Measurements from ENCODE around the gene SYTL1.

Gene SYTL1

DNA sequence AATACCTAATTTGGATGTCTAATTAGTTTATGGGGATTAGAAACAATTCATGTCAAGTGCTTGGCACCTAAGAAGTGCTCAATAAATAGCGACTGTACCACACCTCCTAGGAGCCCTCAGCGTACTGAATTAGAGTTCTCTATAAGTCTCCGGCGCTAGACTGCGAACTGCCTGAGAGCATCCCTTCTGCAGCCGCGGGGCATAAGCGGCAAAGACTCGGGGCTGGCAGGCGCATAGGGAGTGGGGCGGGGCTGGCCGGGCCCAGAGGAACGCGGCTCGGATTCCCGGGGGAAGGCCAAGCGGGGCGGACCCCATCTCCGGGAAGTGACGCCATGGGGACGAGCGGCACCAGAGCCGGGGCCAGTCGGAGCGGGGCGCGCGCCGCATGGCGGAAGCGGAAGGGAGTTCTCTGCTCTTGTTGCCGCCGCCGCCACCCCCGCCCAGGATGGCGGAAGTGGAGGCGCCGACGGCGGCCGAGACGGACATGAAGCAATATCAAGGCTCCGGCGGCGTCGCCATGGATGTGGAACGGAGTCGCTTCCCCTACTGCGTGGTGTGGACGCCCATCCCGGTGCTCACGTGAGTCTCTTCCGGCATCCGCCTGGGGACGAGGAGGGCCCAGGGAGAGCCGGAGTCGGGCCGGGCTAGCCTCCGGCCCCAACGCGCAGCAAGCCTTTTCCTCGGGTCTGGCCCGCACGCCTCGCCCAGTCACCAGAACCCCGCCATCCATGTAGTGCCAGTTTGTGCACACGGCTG is 19.8 kb upstream of the SYTL1 start, which contains the start of gene TMEM222:
Gene TMEM222 (plus strand): TSS at position 351 of the 756 bp plus-strand sequence. CDS start 35 bp downstream, at position 386.
- TF ChIP-seq, protein P1, sequence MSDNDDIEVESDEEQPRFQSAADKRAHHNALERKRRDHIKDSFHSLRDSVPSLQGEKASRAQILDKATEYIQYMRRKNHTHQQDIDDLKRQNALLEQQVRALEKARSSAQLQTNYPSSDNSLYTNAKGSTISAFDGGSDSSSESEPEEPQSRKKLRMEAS (IDR thresholded peaks at IDR 0.05; ENCODE audit: low read depth, low read length) = peak; percentile 91
- TF ChIP-seq, protein P2, sequence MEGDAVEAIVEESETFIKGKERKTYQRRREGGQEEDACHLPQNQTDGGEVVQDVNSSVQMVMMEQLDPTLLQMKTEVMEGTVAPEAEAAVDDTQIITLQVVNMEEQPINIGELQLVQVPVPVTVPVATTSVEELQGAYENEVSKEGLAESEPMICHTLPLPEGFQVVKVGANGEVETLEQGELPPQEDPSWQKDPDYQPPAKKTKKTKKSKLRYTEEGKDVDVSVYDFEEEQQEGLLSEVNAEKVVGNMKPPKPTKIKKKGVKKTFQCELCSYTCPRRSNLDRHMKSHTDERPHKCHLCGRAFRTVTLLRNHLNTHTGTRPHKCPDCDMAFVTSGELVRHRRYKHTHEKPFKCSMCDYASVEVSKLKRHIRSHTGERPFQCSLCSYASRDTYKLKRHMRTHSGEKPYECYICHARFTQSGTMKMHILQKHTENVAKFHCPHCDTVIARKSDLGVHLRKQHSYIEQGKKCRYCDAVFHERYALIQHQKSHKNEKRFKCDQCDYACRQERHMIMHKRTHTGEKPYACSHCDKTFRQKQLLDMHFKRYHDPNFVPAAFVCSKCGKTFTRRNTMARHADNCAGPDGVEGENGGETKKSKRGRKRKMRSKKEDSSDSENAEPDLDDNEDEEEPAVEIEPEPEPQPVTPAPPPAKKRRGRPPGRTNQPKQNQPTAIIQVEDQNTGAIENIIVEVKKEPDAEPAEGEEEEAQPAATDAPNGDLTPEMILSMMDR (IDR thresholded peaks at IDR 0.05; ENCODE audit: low read depth, low read length) = no peak
- TF ChIP-seq POLR2A (IDR thresholded peaks at IDR 0.05; ENCODE audit: extremely low read depth, insufficient read length) (peak; percentile 62), MYC (IDR thresholded peaks at IDR 0.05; ENCODE audit: low read depth, low read length) (peak; percentile 95)
- peak; percentile 99 for DNase-seq (ENCODE audit: low read depth)
- peak within 1 kb of the TSS; percentile 81 for H3K4me3 ChIP-seq (ENCODE audit: low read depth, low read length)

DNA sequence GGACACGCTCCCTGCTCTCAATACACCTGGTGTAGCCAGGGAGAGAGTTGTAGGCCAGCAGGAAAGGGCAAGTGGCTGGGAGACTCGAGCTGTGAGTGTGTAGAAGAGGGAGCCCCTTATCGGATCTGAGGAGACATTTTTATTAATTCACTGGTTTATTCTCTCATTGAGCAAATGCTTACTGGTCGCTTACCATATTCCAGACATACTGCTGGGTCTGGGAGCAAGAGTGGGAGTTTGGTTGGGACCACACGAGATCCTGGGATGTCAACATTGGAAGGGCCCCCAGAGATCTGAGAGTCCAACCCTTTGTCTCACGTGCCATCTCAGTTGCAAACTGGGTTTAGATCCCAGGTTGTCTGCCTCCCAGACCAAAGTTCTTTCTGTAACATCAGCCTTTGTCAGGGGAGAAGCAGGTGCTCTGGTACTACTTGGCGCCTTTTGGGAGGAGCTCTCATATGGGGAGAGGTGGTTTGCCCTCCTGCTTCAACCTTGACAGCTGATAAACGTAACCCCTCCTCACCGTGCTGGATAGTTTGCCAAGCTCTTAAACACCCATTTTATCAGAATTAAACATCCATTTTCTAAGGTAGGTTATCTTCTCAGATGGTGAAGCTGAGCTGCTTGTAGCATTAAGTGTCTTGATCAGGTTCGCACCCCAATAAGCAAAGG is 19.1 kb upstream of the SYTL1 start:
- TF ChIP-seq, protein P1 (IDR thresholded peaks at IDR 0.05; ENCODE audit: low read depth, low read length) = peak; percentile 36; the same call in 1 of the 2 replicates
- TF ChIP-seq, protein P2 (IDR thresholded peaks at IDR 0.05; ENCODE audit: low read depth, low read length) = no peak
- DNase-seq (ENCODE audit: low read depth) = no peak
- H3K4me3 ChIP-seq (ENCODE audit: low read depth, low read length) = peak overlapping the region; percentile 81

DNA sequence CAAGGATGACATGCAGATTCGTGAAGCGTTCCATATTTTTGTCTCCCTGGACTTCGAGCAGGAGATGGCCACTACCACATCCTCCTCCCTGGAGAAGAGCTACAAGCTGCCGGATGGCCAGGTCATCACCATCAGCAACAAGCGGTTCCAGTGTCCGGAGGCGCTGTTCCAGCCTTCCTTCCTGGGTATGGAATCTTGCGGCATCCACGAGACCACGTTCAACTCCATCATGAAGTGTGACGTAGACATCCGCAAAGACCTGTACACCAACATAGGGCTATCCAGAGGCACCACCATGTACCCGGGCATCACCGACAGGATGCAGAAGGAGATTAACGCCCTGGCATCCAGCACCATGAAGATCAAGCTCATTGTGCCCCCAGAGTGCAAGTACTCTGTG is 16.5 kb upstream of the SYTL1 start:
- no peak overlapping the region for H3K4me3 ChIP-seq (ENCODE audit: low read depth, low read length)
- no peak for DNase-seq (ENCODE audit: low read depth)

DNA sequence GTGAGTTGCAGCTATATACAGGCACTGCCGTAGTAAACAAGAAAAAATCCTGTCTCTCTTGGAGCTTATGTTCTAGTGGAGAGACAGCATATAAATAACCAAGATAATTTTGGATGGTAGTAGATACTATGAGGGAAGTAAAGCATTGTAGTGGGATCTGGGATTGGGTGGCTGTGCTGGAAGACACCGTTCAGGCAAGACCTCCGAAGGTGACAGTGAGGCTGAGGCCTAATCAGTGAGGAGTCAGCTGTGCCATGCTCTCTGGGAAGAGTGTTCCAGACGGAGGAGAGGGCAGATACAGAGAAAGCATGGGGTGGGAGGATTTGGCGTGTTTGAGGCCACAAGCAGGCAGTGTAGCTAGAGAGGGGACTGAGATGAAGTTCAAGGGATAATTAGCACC is 13.9 kb upstream of the SYTL1 start:
- no peak overlapping the region for H3K4me3 ChIP-seq (ENCODE audit: low read depth, low read length)
- DNase-seq (ENCODE audit: low read depth) = no peak
- TF ChIP-seq, protein P1 (IDR thresholded peaks at IDR 0.05; ENCODE audit: low read depth, low read length) = no peak
- TF ChIP-seq, protein P2 (IDR thresholded peaks at IDR 0.05; ENCODE audit: low read depth, low read length) = no peak
- TF ChIP-seq MYC (IDR thresholded peaks at IDR 0.05; ENCODE audit: low read depth, low read length) (no peak), POLR2A (IDR thresholded peaks at IDR 0.05; ENCODE audit: extremely low read depth, insufficient read length) (no peak)

More for the DNA sequence above, 16.5 kb upstream of the SYTL1 start:
- no peak for TF ChIP-seq POLR2A (IDR thresholded peaks at IDR 0.05; ENCODE audit: extremely low read depth, insufficient read length)
- TF ChIP-seq, protein P1 (IDR thresholded peaks at IDR 0.05; ENCODE audit: low read depth, low read length) = no peak
- TF ChIP-seq, protein P2 (IDR thresholded peaks at IDR 0.05; ENCODE audit: low read depth, low read length) = no peak
- TF ChIP-seq MYC (IDR thresholded peaks at IDR 0.05; ENCODE audit: low read depth, low read length) = no peak

DNA sequence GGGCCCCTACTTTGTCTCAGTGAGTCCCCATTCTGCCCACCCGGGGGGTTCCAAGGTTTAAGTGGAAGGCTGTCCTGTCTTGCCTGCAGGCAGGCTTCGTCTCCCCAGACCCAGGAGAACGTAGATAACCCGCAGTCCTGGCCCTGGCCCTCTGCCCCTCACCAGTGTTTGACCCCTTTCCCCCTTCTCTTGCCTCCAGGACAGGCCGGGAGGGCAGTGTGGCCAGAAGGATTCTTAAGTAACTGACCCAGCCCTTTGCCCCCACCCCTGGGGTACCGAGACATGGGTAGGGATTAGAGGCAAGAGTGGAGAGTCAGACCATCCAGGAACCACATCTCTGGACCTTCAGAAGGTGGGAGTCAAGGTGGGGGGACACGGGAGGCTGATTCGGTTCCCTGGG is 11.0 kb upstream of the SYTL1 start:
- no peak overlapping the region for H3K4me3 ChIP-seq (ENCODE audit: low read depth, low read length)
- TF ChIP-seq POLR2A (IDR thresholded peaks at IDR 0.05; ENCODE audit: extremely low read depth, insufficient read length) = no peak
- no peak for TF ChIP-seq MYC (IDR thresholded peaks at IDR 0.05; ENCODE audit: low read depth, low read length)
- TF ChIP-seq, protein P2 (IDR thresholded peaks at IDR 0.05; ENCODE audit: low read depth, low read length) = no peak
- TF ChIP-seq, protein P1 (IDR thresholded peaks at IDR 0.05; ENCODE audit: low read depth, low read length) = no peak
- DNase-seq (ENCODE audit: low read depth) = no peak
